Esophagus (tissue), 2 donors: ENCODE measurements around the gene SNRPA1. TPM values are rescaled to one million over a fixed set of nuclear protein-coding genes. Genes with fewer than 3 reads are reported as not detected.

Source experiments
- H3K27ac ChIP-seq, 2 donors: one replicate each; pipeline ENCODE4 v1.5.1; 2013; ENCODE audit warnings: low read depth in 2 of 2, mild to moderate bottlenecking in 2 of 2, inconsistent platforms in 1 of 2, low read length in 1 of 2, moderate library complexity in 1 of 2
- H3K27me3 ChIP-seq, 2 donors: one replicate each; pipeline ENCODE4 v1.6.1; 2013; ENCODE audit warnings: low read length in 2 of 2, control low read depth in 1 of 2, mild to moderate bottlenecking in 1 of 2; ENCODE audit not compliant: insufficient read depth in 2 of 2, control insufficient read depth in 1 of 2
- H3K36me3 ChIP-seq, 2 donors: one replicate each; pipeline ENCODE4 v1.6.1; 2013; ENCODE audit warnings: low read length in 1 of 2; ENCODE audit not compliant: control insufficient read depth in 2 of 2, insufficient read depth in 2 of 2
- H3K4me1 ChIP-seq, 2 donors: one replicate each; pipeline ENCODE4 v1.6.1; 2013; ENCODE audit warnings: low read length in 1 of 2; ENCODE audit not compliant: control insufficient read depth in 2 of 2, insufficient read depth in 2 of 2
- H3K4me3 ChIP-seq, 2 donors: one replicate each; pipeline ENCODE4 v1.5.1; 2013; ENCODE audit warnings: low read length in 2 of 2, mild to moderate bottlenecking in 2 of 2, low read depth in 1 of 2, moderate library complexity in 1 of 2
- H3K9me3 ChIP-seq, 2 donors: one replicate each; pipeline ENCODE4 v1.6.1; 2013; ENCODE audit warnings: mild to moderate bottlenecking in 2 of 2, low read depth in 1 of 2, low read length in 1 of 2, moderate library complexity in 1 of 2; ENCODE audit not compliant: control insufficient read depth in 2 of 2, insufficient read depth in 1 of 2
- WGBS, 2 donors: extraction: QIAGEN DNeasy Blood & Tissue Kit; methylation state at CpG; one replicate each; pipeline ENCODE4 v1.1.7; 2013; 5-methylcytosine and 5-hydroxymethylcytosine counted together
- polyA plus RNA-seq, 2 donors: library from polyadenylated mRNA; stranded (reverse); fragments of 200-250 nt; gene quantifications; one replicate each; pipeline ENCODE4 v1.2.3, GENCODE V29; 2013
- donor health status: healthy with polysubstance abuse.
- donor health status: Bipolar disorder and iron deficiency.

SNRPA1 gene
- polyA plus RNA-seq, 2 donors = 38.9 to 53.2 TPM

- Histone ChIP-seq H3K27me3 (no peaks in the 10 kb centered on the region), H3K9me3 (no peaks in the 10 kb centered on the region), H3K27ac (no peak overlapping the region), H3K4me3 (no peak overlapping the region), H3K36me3 (peaks cover 0 to 4% of the 10 kb centered on the region in 2 donors), H3K4me1 (no peaks in the 10 kb centered on the region)
- 71 to 73% methylated on average over 17 of the region's 17 CpGs for WGBS, 2 donors
Observed at GRCh38 chr15:101327147-101327740, 32.2 kb upstream of the SNRPA1 start.

GRCh38 chr15:101326462-101327146 is 31.6 kb upstream of the SNRPA1 start:
- Histone ChIP-seq H3K36me3 (peaks cover 0 to 4% of the 10 kb centered on the region in 2 donors), H3K27me3 (no peaks in the 10 kb centered on the region), H3K9me3 (no peaks in the 10 kb centered on the region), H3K27ac (no peak overlapping the region), H3K4me1 (no peaks in the 10 kb centered on the region), H3K4me3 (no peak overlapping the region)
- 83 to 85% methylated on average over 21 of the region's 21 CpGs for WGBS, 2 donors

- 90 to 93% methylated on average over 8 of the region's 8 CpGs for WGBS, 2 donors
- Histone ChIP-seq H3K27me3 (no peaks in the 10 kb centered on the region), H3K27ac (no peak overlapping the region), H3K9me3 (no peaks in the 10 kb centered on the region), H3K4me3 (no peak overlapping the region), H3K4me1 (no peaks in the 10 kb centered on the region), H3K36me3 (peaks cover 0 to 4% of the 10 kb centered on the region in 2 donors)
Observed at GRCh38 chr15:101326026-101326315, 30.9 kb upstream of the SNRPA1 start.

DNA sequence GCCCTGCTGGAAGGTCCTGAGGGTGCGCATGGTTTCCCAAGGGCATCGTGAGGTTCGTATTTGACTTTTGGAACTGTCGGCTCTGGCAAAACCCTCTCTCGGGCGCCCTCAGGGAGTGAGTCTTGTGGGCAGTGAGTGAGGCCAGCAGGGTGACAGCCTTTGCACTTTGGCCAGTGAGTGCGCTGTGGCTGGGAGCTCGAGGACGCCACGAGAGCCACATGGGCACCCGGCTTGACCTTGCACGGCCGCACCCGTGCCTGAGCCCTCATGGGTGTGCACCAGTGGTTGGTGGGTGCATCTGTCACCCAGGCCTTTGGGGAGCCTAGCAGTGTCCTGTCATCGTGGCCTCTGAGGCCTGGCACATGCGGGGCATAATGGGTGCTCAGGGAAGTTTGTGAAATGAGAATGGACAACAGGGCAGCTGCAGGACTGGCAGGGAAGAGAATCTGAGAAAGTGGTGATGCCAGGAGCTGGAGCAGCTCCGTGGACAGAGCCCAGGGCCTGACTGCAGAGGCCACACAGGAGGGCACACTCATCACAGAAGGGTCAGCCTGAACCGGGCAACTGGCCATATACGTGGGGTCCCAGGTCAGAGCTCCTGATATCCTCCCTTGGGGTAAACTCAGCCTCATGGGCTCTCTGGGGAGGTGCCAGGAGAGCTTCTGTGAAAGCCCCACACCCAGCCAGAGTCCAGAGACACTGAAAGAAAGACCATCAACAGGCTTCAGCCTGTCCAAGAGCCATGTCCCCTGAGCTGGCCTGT is 30.4 kb upstream of the SNRPA1 start:
- Histone ChIP-seq H3K9me3 (no peaks in the 10 kb centered on the region), H3K4me3 (no peak overlapping the region), H3K27ac (no peak overlapping the region), H3K27me3 (no peaks in the 10 kb centered on the region), H3K36me3 (peaks cover 0 to 4% of the 10 kb centered on the region in 2 donors), H3K4me1 (no peaks in the 10 kb centered on the region)
- 92% methylated on average over 19 of the region's 19 CpGs for WGBS, 2 donors

- no peak overlapping the region for H3K4me3 ChIP-seq
- H3K4me1 ChIP-seq = no peaks in the 10 kb centered on the region
- no peak overlapping the region for H3K27ac ChIP-seq
- no peaks in the 10 kb centered on the region for H3K9me3 ChIP-seq
- 81 to 82% methylated on average over 13 of the region's 13 CpGs for WGBS, 2 donors
- H3K27me3 ChIP-seq = no peaks in the 10 kb centered on the region
- H3K36me3 ChIP-seq = peaks cover 0 to 4% of the 10 kb centered on the region in 2 donors
Observed at GRCh38 chr15:101324524-101325177, 29.6 kb upstream of the SNRPA1 start.

DNA sequence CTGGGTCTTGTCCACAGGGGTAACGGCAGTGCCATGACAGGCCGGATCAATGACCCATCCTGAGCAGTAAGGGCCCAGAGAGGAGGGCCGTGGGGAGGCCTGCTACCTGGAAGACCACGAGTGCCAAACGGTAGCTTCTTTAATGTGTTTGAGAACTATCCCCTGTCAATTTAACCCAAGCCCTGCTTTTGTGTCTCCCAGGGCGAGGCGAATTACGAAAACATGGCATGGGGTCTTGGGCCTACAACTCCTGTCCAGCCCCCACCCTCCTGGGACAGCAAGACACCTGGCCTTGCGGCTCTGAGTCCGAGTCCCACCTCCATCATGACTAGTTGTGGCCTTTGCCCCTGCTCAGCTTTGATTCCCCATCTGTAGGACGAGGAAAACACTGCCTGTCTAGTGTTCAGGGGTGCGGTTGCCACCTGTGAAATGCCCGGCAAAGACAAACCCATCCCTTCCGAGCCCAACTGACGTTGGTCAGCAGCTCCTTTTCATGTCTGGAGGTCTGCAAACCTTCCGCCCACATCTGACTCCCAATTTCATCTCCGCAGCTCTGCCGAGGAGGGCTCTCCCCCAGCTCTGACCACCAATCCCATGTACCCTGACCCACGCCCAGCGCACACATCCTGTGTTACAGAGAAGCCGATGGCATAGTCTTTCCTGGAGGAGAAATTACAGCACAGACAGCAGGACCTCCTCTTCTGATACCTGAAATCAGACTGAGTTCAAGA is 28.9 kb upstream of the SNRPA1 start:
- no peaks in the 10 kb centered on the region for H3K27me3 ChIP-seq
- H3K4me3 ChIP-seq = no peak overlapping the region
- no peaks in the 10 kb centered on the region for H3K4me1 ChIP-seq
- H3K9me3 ChIP-seq = no peaks in the 10 kb centered on the region
- no peak overlapping the region for H3K27ac ChIP-seq
- H3K36me3 ChIP-seq = peaks cover 3 to 4% of the 10 kb centered on the region in 2 donors
- WGBS, 2 donors = 88 to 91% methylated on average over 21 of the region's 21 CpGs

- H3K4me3 ChIP-seq = no peak overlapping the region
- WGBS, 2 donors = 85 to 88% methylated on average over 17 of the region's 17 CpGs
Observed at GRCh38 chr15:101322854-101323477, 27.9 kb upstream of the SNRPA1 start.

DNA sequence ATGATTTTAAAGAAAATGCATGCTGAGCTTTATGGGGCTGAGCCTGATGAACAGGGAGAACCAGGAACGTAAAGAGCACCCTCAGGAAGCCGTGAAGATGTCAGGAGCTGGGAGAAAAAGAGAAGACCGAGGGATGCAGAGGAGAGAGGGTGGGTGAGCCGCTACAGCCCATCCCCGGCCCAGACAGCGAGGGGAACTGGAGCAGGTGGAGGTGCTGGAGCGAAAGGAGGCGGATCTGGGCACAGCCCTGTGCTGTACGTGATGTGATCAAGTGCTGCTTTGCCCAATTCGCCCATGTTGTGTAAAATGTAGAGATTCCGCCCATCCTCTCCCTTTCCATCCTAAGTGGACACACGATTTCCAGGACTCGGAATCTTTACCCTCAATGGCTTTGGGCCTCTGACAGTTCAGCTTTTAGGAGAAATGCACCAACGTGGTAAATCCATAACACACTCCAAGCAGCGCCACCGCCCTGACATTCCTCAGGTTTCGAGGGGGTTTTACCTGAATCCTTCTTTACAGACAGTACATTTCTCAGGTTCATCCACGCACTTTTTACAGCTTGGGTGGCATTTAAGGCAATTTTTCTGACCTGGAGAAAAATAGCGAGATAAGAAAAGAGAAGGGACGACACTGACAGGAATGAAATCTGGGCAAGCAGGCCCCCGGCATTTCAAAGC is 27.1 kb upstream of the SNRPA1 start:
- Histone ChIP-seq H3K36me3 (peaks cover 3 to 4% of the 10 kb centered on the region in 2 donors), H3K9me3 (no peaks in the 10 kb centered on the region), H3K4me3 (no peak overlapping the region), H3K27ac (no peak overlapping the region), H3K4me1 (peaks cover 3 to 6% of the 10 kb centered on the region in 2 donors), H3K27me3 (no peaks in the 10 kb centered on the region)
- WGBS, 2 donors = 92 to 94% methylated on average over 21 of the region's 21 CpGs

More at GRCh38 chr15:101322854-101323477, 27.9 kb upstream of the SNRPA1 start:
- Histone ChIP-seq H3K36me3 (peaks cover 3 to 4% of the 10 kb centered on the region in 2 donors), H3K27me3 (no peaks in the 10 kb centered on the region), H3K27ac (no peak overlapping the region), H3K9me3 (no peaks in the 10 kb centered on the region), H3K4me1 (peaks cover 3 to 6% of the 10 kb centered on the region in 2 donors)
